A673 (cell line): ENCODE measurements around the gene KLHL42. TPM values are rescaled to one million over a fixed set of nuclear protein-coding genes. Genes with fewer than 3 reads are reported as not detected.

Experiments used
- BruUV-seq: library from RNA; stranded (reverse); fragments of 400-500 nt; replicated peaks from 2 replicates; lab custom pipeline; 2021; lab: Mats Ljungman, UMichigan
- CTCF ChIA-PET: fragments of 300-600 bp; sonication (Branson Sonifier 250); formaldehyde crosslinking; loops from one replicate; lab custom pipeline; 2022; ENCODE audit warnings: antibody characterized with exemption; lab: Charles Lee
- POLR2A ChIA-PET: fragments of 300-600 bp; sonication (Branson Sonifier 250); formaldehyde crosslinking; loops from one replicate; lab custom pipeline; 2022; ENCODE audit warnings: antibody characterized with exemption; ENCODE audit not compliant: low non-redundant PET; lab: Charles Lee
- DNase-seq: peaks from one replicate; pipeline ENCODE4 v3.0.0-alpha.2; 2015; ENCODE audit warnings: low spot score
- H3K27ac ChIP-seq: fragments of 200-600 bp; sonication (generic); 2 replicates; pipeline ENCODE4 v1.5.1; 2016; ENCODE audit warnings: mixed run types, low read depth, mild to moderate bottlenecking, mixed read lengths, antibody characterized with exemption, low read length; ENCODE audit not compliant: poor library complexity, severe bottlenecking
- H3K27me3 ChIP-seq: fragments of 200-600 bp; sonication (generic); replicated peaks from 2 replicates; pipeline ENCODE4 v1.6.1; 2017; ENCODE audit warnings: mixed run types, low read depth, mild to moderate bottlenecking, mixed read lengths, antibody characterized with exemption, low read length; ENCODE audit not compliant: insufficient read depth, poor library complexity
- H3K36me3 ChIP-seq: fragments of 200-600 bp; sonication (generic); 2 replicates; pipeline ENCODE4 v1.6.1; 2016; ENCODE audit warnings: mixed run types, mild to moderate bottlenecking, mixed read lengths, antibody characterized with exemption, low read length; ENCODE audit not compliant: insufficient read depth, poor library complexity, severe bottlenecking
- H3K4me1 ChIP-seq: fragments of 200-600 bp; sonication (generic); 2 replicates; pipeline ENCODE4 v1.6.1; 2017; ENCODE audit warnings: mixed run types, mild to moderate bottlenecking, mixed read lengths, antibody characterized with exemption, low read length; ENCODE audit not compliant: insufficient read depth, poor library complexity, severe bottlenecking
- H3K4me3 ChIP-seq: fragments of 200-600 bp; sonication (generic); 2 replicates; pipeline ENCODE4 v1.5.1; 2016; ENCODE audit warnings: low read depth, mixed run types, mild to moderate bottlenecking, mixed read lengths, low read length; ENCODE audit not compliant: poor library complexity, severe bottlenecking
- H3K9me3 ChIP-seq: fragments of 200-600 bp; sonication (generic); 2 replicates; pipeline ENCODE4 v1.6.1; 2016; ENCODE audit warnings: mixed run types, low read depth, mild to moderate bottlenecking, mixed read lengths, antibody characterized with exemption, low read length; ENCODE audit not compliant: poor library complexity, severe bottlenecking
- EZH2 ChIP-seq: fragments of 200-600 bp; sonication (generic); IDR thresholded peaks from 2 replicates; pipeline ENCODE4 v1.6.1; 2017; ENCODE audit warnings: borderline replicate concordance, low read depth, mild to moderate bottlenecking, mixed read lengths, antibody characterized with exemption, low read length; ENCODE audit not compliant: poor library complexity, severe bottlenecking
- intact Hi-C: fragments of 100-400 bp; cut with micrococcal nuclease; formaldehyde crosslinking; loops from one replicate; pipeline ENCODE4 v1.10.0; 2022; ENCODE audit not compliant: unreplicated experiment
- total RNA-seq: library from RNA; stranded (reverse); gene quantifications from 2 replicates; pipeline ENCODE4 v1.2.3, GENCODE V29; 2021
- TF ChIP-seq, protein P1 (sequence below): fragments of 300-800, 200-600 bp; sonication (generic); conservative IDR thresholded peaks from 2 replicates; pipeline ENCODE4 v1.5.1; 2017; ENCODE audit warnings: low read depth, mild to moderate bottlenecking, antibody characterized with exemption, low read length, moderate library complexity, mixed read lengths

The KLHL42 gene
- total RNA-seq, 1 experiment from 2014 or later, result 32.4 TPM

GRCh38 chr12:27796128-27796527, 16.1 kb downstream of the KLHL42 start:
- ChIA-PET POLR2A (no interaction called here), CTCF (no interaction called here)
- Histone ChIP-seq H3K9me3 (no peaks in the 10 kb centered on the region), H3K4me3 (no peak overlapping the region), H3K27me3 (no peaks in the 10 kb centered on the region), H3K27ac (no peak overlapping the region), H3K4me1 (no peaks in the 10 kb centered on the region), H3K36me3 (peaks cover 56% of the 10 kb centered on the region)
- intact Hi-C loops, result no loop called here
- BruUV-seq, result no TSS peak
- no peak for TF ChIP-seq EZH2
- TF ChIP-seq, protein P1, sequence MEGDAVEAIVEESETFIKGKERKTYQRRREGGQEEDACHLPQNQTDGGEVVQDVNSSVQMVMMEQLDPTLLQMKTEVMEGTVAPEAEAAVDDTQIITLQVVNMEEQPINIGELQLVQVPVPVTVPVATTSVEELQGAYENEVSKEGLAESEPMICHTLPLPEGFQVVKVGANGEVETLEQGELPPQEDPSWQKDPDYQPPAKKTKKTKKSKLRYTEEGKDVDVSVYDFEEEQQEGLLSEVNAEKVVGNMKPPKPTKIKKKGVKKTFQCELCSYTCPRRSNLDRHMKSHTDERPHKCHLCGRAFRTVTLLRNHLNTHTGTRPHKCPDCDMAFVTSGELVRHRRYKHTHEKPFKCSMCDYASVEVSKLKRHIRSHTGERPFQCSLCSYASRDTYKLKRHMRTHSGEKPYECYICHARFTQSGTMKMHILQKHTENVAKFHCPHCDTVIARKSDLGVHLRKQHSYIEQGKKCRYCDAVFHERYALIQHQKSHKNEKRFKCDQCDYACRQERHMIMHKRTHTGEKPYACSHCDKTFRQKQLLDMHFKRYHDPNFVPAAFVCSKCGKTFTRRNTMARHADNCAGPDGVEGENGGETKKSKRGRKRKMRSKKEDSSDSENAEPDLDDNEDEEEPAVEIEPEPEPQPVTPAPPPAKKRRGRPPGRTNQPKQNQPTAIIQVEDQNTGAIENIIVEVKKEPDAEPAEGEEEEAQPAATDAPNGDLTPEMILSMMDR, result no peak
- no peak for DNase-seq

GRCh38 chr12:27797301-27798025, 17.4 kb downstream of the KLHL42 start:
- Histone ChIP-seq H3K36me3 (peaks cover 56% of the 10 kb centered on the region), H3K9me3 (no peaks in the 10 kb centered on the region), H3K27me3 (no peaks in the 10 kb centered on the region), H3K4me1 (no peaks in the 10 kb centered on the region), H3K4me3 (no peak overlapping the region), H3K27ac (no peak overlapping the region)
- BruUV-seq, result no TSS peak
- DNase-seq, result no peak
- ChIA-PET POLR2A (no interaction called here), CTCF (no interaction called here)
- TF ChIP-seq, protein P1, result no peak
- TF ChIP-seq EZH2, result no peak
- intact Hi-C loops, result no loop called here

DNA sequence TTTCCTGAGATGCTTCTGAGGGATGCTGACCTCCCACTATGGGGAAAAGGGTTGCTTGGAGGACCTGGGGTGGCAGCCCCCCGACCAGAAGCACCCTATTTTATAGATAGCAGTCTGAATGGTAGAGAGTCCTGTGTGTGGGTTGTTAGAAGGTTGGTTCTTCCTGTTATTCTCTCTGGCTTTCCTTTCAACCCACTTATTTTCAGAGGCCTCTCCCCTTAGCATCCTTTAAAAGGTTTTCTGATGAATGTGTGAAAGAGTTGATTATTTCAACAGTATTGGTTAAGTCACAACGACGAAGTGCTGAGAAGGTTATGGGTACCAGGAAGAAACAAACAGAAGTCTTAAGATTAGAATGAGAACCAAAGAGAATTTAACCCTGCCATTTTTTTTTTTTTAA, 20.8 kb downstream of the KLHL42 start:
- Histone ChIP-seq H3K9me3 (no peaks in the 10 kb centered on the region), H3K4me1 (no peaks in the 10 kb centered on the region), H3K27me3 (no peaks in the 10 kb centered on the region), H3K36me3 (peaks cover 31% of the 10 kb centered on the region), H3K4me3 (no peak overlapping the region), H3K27ac (no peak overlapping the region)
- no TSS peak for BruUV-seq
- TF ChIP-seq EZH2, result no peak
- TF ChIP-seq, protein P1, result no peak
- DNase-seq, result no peak
- ChIA-PET POLR2A (no interaction called here), CTCF (no interaction called here)
- intact Hi-C loops, result no loop called here
